Cerebellar nuclear complex (tissue), 1 donor: ENCODE data around the gene CD44.

ENCODE experiments used
- DNase-seq, 2 experiments: peaks; one replicate each; lab custom pipeline; 2025; lab: John Stamatoyannopoulos, UW

CD44 gene

DNA sequence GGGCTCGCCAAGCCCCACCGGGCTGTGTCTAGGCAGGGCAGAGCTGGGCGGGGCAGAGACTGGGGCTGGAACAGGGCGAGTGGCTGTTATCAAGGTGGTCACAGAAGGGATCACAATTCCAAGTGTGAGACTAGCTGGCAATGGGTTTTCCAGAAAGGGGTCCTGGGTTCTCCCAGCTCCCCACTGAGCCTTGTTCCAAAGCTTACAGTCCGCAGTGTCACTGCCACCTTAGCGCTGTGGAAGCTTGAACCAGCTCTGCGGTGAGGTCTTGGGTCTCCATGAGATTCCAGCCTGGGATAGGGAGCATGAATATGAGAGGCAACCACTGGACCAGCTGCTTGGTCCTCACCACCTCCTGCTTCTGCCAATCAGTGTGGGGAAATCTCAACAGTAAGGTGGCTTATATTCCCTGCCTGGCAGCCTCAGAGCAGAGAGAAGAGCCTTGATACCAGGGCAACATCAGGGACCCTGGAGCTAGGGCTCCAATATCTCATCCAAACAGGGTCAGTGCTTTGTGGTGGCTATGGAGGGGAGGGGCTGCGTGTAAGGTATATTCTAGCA is 831 bp downstream of the CD44 start:
- DNase-seq: no peak

GRCh38 chr11:35141071-35141470 is 2.1 kb downstream of the CD44 start:
- no peak for DNase-seq

GRCh38 chr11:35141571-35141971 is 2.6 kb downstream of the CD44 start:
- DNase-seq: no peak

DNA sequence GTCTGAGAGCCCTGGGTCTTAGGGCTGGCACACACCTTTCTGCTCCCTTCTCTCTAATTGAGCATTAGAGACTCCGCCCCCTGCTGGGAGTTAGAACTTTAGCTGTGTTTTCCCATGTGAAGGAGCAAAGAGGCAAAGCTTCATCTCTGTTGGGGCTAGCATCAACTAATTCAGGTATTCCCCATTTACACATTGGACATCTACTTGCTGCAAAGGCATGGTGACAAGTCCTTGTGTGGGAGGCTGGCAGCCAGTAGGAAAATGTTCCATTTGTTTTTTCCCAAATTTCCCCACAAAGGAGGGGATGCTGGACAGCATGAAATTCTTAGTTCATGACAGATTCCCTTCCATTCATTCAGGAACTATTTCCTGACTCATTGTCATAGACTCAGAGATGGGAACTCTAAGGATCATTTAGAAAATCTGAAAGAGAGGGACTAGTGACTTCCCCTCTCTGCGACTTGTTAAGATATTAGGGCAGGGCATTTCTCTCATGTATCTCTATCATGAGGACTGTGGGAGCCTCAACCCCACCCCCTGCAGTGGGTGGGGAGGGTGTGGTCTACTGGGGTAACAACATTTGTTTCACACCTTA is 3.6 kb downstream of the CD44 start:
- no peak for DNase-seq

DNA sequence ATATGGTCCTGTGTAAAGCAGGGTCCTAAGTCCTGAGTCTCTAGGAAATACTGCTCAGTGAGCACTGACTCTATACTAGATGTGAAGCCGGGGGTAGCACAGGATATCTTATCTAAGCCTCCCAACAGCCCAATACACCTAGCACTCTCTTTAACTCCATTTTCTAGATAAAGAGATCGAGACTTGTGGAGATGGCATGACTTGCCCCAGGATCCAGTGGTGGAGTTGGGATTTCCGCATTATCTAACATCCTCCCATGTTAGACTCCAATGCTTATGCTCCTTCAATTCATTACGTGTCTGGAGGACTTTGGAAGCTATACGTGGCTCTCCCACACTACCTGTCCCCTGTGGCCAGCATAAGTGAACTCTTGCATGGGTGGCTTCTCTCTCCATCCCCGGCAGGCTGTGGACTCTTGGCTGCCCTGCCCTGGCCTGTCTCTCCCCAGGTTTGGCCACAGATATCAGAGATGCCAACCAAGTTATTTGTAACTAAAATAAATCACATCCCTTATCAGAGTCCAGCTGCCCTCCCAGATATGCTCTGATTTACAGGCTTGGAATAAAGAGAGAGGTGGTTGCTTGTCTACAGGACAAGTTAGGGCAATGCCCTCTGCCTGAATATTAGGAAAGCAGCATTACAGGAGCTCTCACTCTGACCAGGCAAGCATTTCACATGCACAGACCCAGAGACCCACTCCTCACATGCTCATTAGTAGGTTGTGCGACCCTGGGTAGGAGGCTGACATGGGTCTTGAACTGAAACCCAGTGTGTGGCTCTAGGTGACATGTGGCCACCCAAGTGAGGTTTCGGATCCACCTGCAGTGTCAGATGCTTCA is 4.5 kb downstream of the CD44 start:
- DNase-seq: no peak

GRCh38 chr11:35144136-35144741 is 5.3 kb downstream of the CD44 start:
- DNase-seq: no peak

DNA sequence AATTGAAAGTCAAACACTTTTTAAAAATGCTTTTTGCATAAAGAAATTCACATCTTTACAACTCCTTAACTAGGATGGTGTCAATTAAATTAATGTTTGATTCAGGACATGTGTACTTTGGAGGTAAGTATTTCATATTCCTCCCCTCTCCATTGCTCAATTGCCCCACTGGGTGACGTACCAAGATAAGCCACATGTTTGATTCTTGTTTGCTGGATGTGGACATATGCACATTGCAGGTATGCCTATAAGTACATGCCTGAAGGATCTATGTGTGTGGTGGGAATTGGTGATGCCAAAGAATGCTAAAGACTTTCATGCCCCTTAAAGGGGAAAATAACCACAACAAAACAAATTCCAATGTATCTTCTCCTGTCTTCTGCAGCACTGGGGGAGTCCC is 5.8 kb downstream of the CD44 start:
- no peak for DNase-seq

- no peak for DNase-seq
Measured at GRCh38 chr11:35145271-35145670, 6.3 kb downstream of the CD44 start.

- no peak for DNase-seq
Measured at GRCh38 chr11:35146074-35146521, 7.1 kb downstream of the CD44 start.

GRCh38 chr11:35146711-35147110 is 7.7 kb downstream of the CD44 start:
- no peak for DNase-seq

DNA sequence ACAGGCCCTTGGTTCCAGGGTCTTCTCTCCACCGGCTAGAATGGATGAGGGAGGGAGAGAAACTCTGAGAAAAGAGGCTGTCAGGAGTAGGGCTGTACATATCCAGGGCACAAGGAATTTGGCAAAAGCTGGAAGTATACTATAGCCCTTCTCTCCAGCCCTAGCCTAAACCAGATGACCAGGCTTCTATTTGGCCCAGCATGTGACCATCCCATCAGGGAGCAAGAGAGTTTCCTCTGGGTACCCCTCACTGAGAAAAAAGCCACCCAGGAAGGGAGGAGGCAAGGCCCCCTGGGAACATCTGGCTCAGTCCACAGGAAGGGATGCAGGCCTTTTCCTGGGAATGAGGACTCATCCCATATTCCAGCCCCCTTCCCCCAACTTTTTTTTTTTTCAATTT is 8.3 kb downstream of the CD44 start:
- no peak for DNase-seq

DNA sequence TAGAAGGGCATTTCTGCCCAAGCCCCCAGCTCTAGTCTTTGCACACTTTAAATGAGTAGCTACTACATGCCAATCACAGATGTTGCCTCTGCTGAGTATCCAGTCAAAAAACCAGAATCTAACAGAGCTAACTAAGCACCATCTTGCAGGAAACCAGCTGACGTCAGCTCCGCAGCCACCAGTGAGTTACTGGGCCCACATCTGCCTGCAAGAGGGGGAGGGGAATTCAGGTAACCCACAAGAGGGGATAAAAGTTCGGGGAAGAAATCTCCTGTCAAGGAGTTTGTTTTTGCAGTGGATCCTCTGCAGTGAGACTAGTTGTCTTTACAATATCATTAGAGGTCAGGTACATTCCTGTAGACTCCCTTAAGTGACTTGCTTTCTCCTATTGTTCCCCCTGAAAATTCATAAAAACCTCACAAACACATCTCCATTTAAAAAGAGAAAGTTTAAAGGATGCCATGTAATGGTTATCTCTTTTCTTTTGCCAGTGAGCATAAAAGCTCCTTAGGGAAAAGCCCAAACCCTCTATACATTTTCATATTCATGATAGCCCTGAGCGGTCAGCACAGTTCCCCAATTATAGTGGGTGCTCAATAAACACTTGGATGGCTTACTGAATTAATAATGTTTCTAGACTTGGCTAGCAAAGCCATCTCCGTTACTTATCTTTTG is 9.3 kb downstream of the CD44 start:
- DNase-seq: no peak

DNA sequence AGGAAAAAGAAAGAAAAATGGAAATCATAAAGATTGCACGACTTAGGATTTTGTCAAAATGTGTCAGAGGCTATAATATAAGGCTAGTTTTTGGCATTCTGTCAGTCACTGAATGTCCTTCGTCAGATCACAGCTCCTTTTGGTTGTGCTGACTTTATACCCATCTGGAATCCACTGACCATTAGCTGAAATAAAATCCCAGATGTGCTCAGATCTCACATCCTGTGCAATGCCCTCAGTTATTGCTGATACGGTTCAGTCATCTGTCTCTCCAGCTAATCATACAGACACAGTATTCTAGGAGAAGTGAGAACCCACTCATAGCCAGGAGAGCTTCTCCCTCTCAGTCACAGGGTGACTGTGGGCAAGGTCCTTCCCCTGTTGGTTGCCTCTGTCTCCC is 11.5 kb downstream of the CD44 start:
- no peak for DNase-seq

GRCh38 chr11:35151241-35151640 is 12.3 kb downstream of the CD44 start:
- no peak for DNase-seq

- DNase-seq: no peak
Measured at GRCh38 chr11:35151683-35152280, 12.8 kb downstream of the CD44 start.

DNA sequence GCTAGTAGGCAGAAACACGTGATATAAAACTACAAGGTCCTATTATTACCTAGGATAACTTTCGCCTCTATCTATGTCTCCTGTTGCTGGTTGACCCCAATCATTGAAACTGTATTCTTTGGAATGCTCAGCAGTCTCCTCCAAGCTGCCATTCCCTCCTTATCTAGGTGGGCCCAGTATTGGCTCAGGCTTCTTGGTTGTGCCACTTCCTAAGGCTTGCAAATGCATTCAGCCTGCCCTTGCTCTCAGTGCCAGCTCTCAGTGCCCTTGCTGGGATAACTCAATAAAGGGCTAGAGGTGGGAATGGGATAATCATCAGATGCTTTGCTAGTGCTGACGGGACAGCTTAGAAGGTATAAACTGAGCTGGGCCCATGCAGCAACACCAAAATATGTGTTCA is 13.6 kb downstream of the CD44 start:
- DNase-seq: no peak

GRCh38 chr11:35153280-35153679 is 14.3 kb downstream of the CD44 start:
- no peak for DNase-seq

DNA sequence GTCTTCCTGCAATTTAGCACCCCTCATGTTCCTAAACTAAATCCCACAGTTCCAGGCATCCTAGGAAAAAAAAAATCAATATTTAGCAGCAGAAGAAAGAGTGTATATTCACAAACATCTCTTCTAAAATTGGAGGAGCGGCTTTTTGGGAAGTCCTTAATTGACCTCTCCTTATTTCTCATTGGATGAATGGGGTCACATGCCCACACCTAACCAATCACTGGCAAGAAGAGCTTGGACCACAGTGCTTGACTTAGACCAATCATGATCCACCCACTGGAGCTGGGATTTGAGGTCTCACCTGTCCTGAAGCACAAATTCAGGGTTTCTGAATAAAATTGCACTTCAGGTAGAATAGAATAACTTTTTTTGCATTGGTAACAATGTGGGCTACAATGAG is 16.0 kb downstream of the CD44 start:
- no peak for DNase-seq

DNA sequence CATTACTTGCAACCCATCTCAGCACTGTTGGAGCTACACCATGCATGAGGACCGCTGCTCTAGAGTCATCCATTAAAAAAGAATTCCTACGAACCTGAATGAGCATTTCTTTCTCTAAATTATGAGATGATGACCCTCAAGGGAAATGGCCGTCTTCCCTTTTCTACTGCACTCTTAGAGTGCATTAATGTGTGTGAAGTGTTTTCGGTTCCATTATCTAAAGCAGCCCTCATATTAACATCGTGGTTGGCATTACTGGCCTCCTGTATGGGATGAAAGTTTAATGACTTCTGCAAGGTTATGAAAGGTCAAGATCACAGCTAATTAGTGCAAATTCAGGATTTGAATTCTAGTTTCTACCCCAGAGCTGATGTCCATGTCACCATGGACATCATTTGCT is 16.7 kb downstream of the CD44 start:
- no peak for DNase-seq

DNA sequence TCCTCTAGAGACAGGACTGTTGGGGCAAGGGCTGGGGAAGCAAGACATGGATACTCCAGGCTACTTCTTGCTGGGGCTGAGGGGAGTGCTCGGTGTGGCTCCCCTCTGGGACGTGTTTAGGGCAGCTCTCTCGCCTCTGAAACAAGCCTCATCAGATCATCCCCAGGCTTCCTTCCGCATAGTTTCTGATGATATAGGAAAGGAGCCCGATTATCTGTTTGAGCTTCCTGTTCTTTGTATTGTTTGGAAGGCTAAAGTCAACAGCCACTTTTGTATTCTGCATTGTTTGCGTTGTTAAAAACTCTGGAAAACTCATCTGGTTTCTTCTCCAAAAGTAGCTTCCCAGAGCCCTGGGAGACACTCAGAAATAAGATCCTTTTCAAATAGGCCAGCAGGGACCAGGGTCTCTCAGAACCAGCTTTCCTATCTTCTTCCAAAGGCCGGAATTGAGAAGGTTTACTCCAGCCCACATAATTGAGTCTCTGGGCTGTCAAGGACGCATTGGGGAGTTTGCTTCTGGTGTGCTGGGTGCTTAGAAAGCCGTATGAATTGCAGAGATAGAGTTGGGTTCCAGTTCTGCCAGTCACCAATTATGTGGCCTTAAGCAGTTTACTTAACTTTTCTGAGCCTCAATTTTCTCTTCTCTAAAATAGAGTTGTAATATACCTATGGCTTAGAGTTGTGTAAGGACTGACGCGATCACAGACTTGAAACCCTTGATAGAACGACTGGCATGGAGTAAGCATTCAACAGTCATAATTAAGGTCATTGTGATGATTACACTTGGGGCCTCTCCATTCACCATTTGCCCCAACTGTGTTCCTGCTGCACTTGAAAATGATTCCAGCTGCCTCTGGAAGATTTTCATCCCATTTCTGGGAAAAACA is 19.1 kb downstream of the CD44 start:
- DNase-seq: no peak
